ENCODE results near the gene PLEKHA8.

GRCh38 chr7:30114536-30115238 is 86.5 kb downstream of the PLEKHA8 start:
- TF ChIP-seq ZNF274 (IDR thresholded peaks at IDR 0.05; ENCODE audit: low read depth, low read length) = no peak
- no peak for TF ChIP-seq YY1 (IDR thresholded peaks at IDR 0.05; ENCODE audit: insufficient read depth, insufficient read length)

All from NT2/D1 (cell line).